Motor neuron (in vitro differentiated cells): ENCODE data around the gene SYNPO. TPM values are rescaled to one million over a fixed set of nuclear protein-coding genes. Genes with fewer than 3 reads are reported as not detected.

Experiments used
- ATAC-seq, 8 experiments: fragments of 200-7000 bp; cut with Tn5 transposase; replicated peaks in 6 of 8; 2 replicates each; pipeline ENCODE4 v1.8.0; 2021; ENCODE audit warnings: mild to moderate bottlenecking in 8 of 8, moderate library complexity in 8 of 8
- H3K27ac ChIP-seq, 2 donors: fragments of 250-450 bp; sonication (Bioruptor Pico); 2 replicates each; pipeline ENCODE4 v1.9.0; 2021; ENCODE audit warnings: antibody characterized with exemption in 2 of 2, mild to moderate bottlenecking in 2 of 2, moderate library complexity in 1 of 2
- H3K4me1 ChIP-seq, 2 donors: fragments of 250-450 bp; sonication (Bioruptor Pico); replicated peaks in 1 of 2; 2 replicates each; pipeline ENCODE4 v1.6.1; 2021; ENCODE audit warnings: antibody characterized with exemption in 2 of 2, mild to moderate bottlenecking in 2 of 2, moderate library complexity in 1 of 2
- H3K4me3 ChIP-seq, 5 donors: fragments of 250-450 bp; sonication (Bioruptor Pico); 2 replicates each; pipeline ENCODE4 v1.9.0; 2021; ENCODE audit warnings: antibody characterized with exemption in 5 of 5, mild to moderate bottlenecking in 5 of 5, moderate library complexity in 4 of 5
- WGBS, 10 experiments: fragments of 450-650 bp; shearing (Covaris generic); methylation state at CpG; one replicate each; pipeline ENCODE4 v1.0.0; 2022; 5-methylcytosine and 5-hydroxymethylcytosine counted together
- in situ Hi-C, 9 experiments: fragments of 400-800 bp; cut with MboI; loops; one replicate each; pipeline ENCODE4 v1.15.0; 2021; ENCODE audit warnings: low sequenced_read_pairs in 9 of 9, low pct_unique_long_range_greater_than_20kb in 2 of 9; ENCODE audit not compliant: unreplicated experiment in 9 of 9
- total RNA-seq, 8 experiments: library from RNA; unstranded; fragments of 300-600 nt; gene quantifications; 2 replicates each; pipeline versions ENCODE4 v1.2.3 to v1.2.4, GENCODE V29; 2022

SYNPO gene
- total RNA-seq, 8 experiments from 2014 or later, result 0.27 to 17.5 (median 4.4) TPM

- 19 to 88% (median 72%) methylated on average over 1 to 5 of the region's 9 CpGs; no CpG with 5 or more reads in 4 of the 10 experiments for WGBS, 10 experiments
- peak in 4 of 8 experiments; percentile 4 to 26 (median 14) for ATAC-seq
- no peak overlapping the region for H3K27ac ChIP-seq
- in situ Hi-C loops, result no loop called here
- H3K4me1 ChIP-seq, result peaks cover 0 to 5% of the 10 kb centered on the region in 2 donors
- no peak overlapping the region for H3K4me3 ChIP-seq
Observed at GRCh38 chr5:150630461-150631325, 9.8 kb upstream of the SYNPO start.

- Histone ChIP-seq H3K4me3 (no peak overlapping the region), H3K27ac (no peak overlapping the region), H3K4me1 (peaks cover 1 to 5% of the 10 kb centered on the region in 2 donors)
- in situ Hi-C loops, result no loop called here
- 29 to 100% (median 88%) methylated on average over 1 to 3 of the region's 6 CpGs; no CpG with 5 or more reads in 4 of the 10 experiments for WGBS, 10 experiments
- ATAC-seq, result no peak
Observed at GRCh38 chr5:150631326-150631701, 9.1 kb upstream of the SYNPO start.

GRCh38 chr5:150632305-150633160, 7.9 kb upstream of the SYNPO start:
- H3K4me1 ChIP-seq, result peaks cover 4 to 5% of the 10 kb centered on the region in 2 donors
- no peak overlapping the region for H3K4me3 ChIP-seq
- 0 to 87% (median 20%) methylated on average over 1 to 7 of the region's 10 CpGs; no CpG with 5 or more reads in 1 of the 10 experiments for WGBS, 10 experiments
- peak; percentile 9 to 84 (median 60) for ATAC-seq
- in situ Hi-C loops, result no loop called here
- no peak overlapping the region for H3K27ac ChIP-seq

- H3K27ac ChIP-seq, result no peak overlapping the region
- no peak for ATAC-seq
- in situ Hi-C loops, result no loop called here
Observed at GRCh38 chr5:150633429-150633828, 7.0 kb upstream of the SYNPO start.

GRCh38 chr5:150636391-150637244, 3.8 kb upstream of the SYNPO start:
- H3K27ac ChIP-seq, result no peak overlapping the region
- no peak overlapping the region for H3K4me3 ChIP-seq
- in situ Hi-C loops, result no loop called here
- ATAC-seq, result peak in 6 of 8 experiments; percentile 5 to 62 (median 56)
- peaks cover 5 to 18% of the 10 kb centered on the region in 2 donors for H3K4me1 ChIP-seq
- 62 to 69% methylated on average over 2 to 3 of the region's 6 CpGs; no CpG with 5 or more reads in 8 of the 10 experiments for WGBS, 10 experiments

More at GRCh38 chr5:150633429-150633828, 7.0 kb upstream of the SYNPO start:
- peaks cover 4 to 5% of the 10 kb centered on the region in 2 donors for H3K4me1 ChIP-seq
- H3K4me3 ChIP-seq, result no peak overlapping the region
- 10 to 100% (median 52%) methylated on average over 1 to 2 of the region's 2 CpGs; no CpG with 5 or more reads in 1 of the 10 experiments for WGBS, 10 experiments

GRCh38 chr5:150637245-150638052, 3.0 kb upstream of the SYNPO start:
- Histone ChIP-seq H3K4me3 (no peak overlapping the region), H3K27ac (no peak overlapping the region), H3K4me1 (peaks cover 3 to 21% of the 10 kb centered on the region in 2 donors)
- 18 to 100% (median 49%) methylated on average over 1 to 18 of the region's 21 CpGs; no CpG with 5 or more reads in 2 of the 10 experiments for WGBS, 10 experiments
- in situ Hi-C loops, result no loop called here
- peak in 5 of 8 experiments; percentile 5 to 59 (median 26) for ATAC-seq

- Histone ChIP-seq H3K4me3 (no peak overlapping the region), H3K4me1 (peaks cover 0 to 27% of the 10 kb centered on the region in 2 donors), H3K27ac (no peak overlapping the region)
- WGBS, 10 experiments, result 0 to 75% (median 40%) methylated on average over 1 of the region's 1 CpG; no CpG with 5 or more reads in 4 of the 10 experiments
- in situ Hi-C loops, result no loop called here
- no peak for ATAC-seq
Observed at GRCh38 chr5:150638053-150638444, 2.4 kb upstream of the SYNPO start.

GRCh38 chr5:150638488-150639376, 1.7 kb upstream of the SYNPO start:
- Histone ChIP-seq H3K27ac (no peak overlapping the region), H3K4me3 (no peak overlapping the region), H3K4me1 (peaks cover 0 to 30% of the 10 kb centered on the region in 2 donors)
- in situ Hi-C loops, result no loop called here
- WGBS, 10 experiments, result 60 to 100% (median 83%) methylated on average over 1 to 3 of the region's 6 CpGs; no CpG with 5 or more reads in 3 of the 10 experiments
- ATAC-seq, result no peak

- Histone ChIP-seq H3K4me1 (peaks cover 3 to 32% of the 10 kb centered on the region in 2 donors), H3K27ac (no peak overlapping the region), H3K4me3 (no peak overlapping the region)
- in situ Hi-C loops, result no loop called here
- WGBS, 10 experiments, result 58 to 100% (median 95%) methylated on average over 1 to 3 of the region's 3 CpGs; no CpG with 5 or more reads in 5 of the 10 experiments
- no peak for ATAC-seq
Observed at GRCh38 chr5:150639377-150639692, 1.1 kb upstream of the SYNPO start.

GRCh38 chr5:150639751-150640150, 709 bp upstream of the SYNPO start:
- H3K27ac ChIP-seq, result no peak overlapping the region
- ATAC-seq, result no peak
- no peak overlapping the region for H3K4me3 ChIP-seq
- H3K4me1 ChIP-seq, result peaks cover 7 to 36% of the 10 kb centered on the region in 2 donors
- in situ Hi-C loops, result no loop called here
- WGBS, 10 experiments, result 42 to 85% (median 82%) methylated on average over 1 to 4 of the region's 5 CpGs; no CpG with 5 or more reads in 5 of the 10 experiments

GRCh38 chr5:150641006-150641570, 628 bp downstream of the SYNPO start:
- Histone ChIP-seq H3K4me1 (peaks cover 17 to 46% of the 10 kb centered on the region in 2 donors), H3K27ac (no peak overlapping the region), H3K4me3 (no peak overlapping the region)
- ATAC-seq, result peak in 2 of 8 experiments; percentile 7 to 14
- WGBS, 10 experiments, result 67 to 95% methylated on average over 3 of the region's 9 CpGs; no CpG with 5 or more reads in 8 of the 10 experiments
- in situ Hi-C loops, result no loop called here
